Activated T-helper 1 cell treated with anti-CD3 and anti-CD28 coated beads, Interleukin-12 subunit alpha, Interleukin-12 subunit beta, Interleukin-2, Interleukin-4 antibody, amounts not matched to agents 30 ng/mL and 10 ng/mL and 1 ng/mL, durations not matched to agents 14 hours and 24 hours and 36 hours (primary cell): ENCODE measurements around the gene IFI6. TPM values are rescaled to one million over a fixed set of nuclear protein-coding genes. Genes with fewer than 3 reads are reported as not detected.

Source experiments
- DNase-seq: peaks from one replicate; pipeline ENCODE4 v3.0.0; 2021; ENCODE audit warnings: low spot score
- H3K27ac Mint-ChIP-seq: one replicate; pipeline ENCODE4 v1.8.0; 2021; ENCODE audit warnings: mild to moderate bottlenecking, mixed read lengths
- H3K27me3 Mint-ChIP-seq: one replicate; pipeline ENCODE4 v1.8.0; 2022; ENCODE audit warnings: mild to moderate bottlenecking, moderate library complexity, mixed read lengths; ENCODE audit not compliant: insufficient read depth
- H3K36me3 Mint-ChIP-seq: one replicate; pipeline ENCODE4 v1.8.0; 2021; ENCODE audit warnings: low read depth, mixed read lengths
- H3K4me1 Mint-ChIP-seq: one replicate; pipeline ENCODE4 v1.8.0; 2021; ENCODE audit warnings: low read depth, mixed read lengths
- H3K4me3 Mint-ChIP-seq: one replicate; pipeline ENCODE4 v1.8.0; 2021; ENCODE audit warnings: mild to moderate bottlenecking, moderate library complexity, mixed read lengths
- H3K9me3 Mint-ChIP-seq: one replicate; pipeline ENCODE4 v1.8.0; 2021; ENCODE audit warnings: mixed read lengths
- intact Hi-C: fragments of 100-400 bp; cut with micrococcal nuclease; formaldehyde crosslinking; loops from one replicate; pipeline ENCODE4 v1.15.1; 2024
- total RNA-seq: library from RNA; stranded (reverse); gene quantifications from 2 replicates; pipeline ENCODE4 v1.2.3, GENCODE V29; 2022

IFI6 gene
- total RNA-seq, 1 donor from 2014 or later, result 71.7 TPM

DNA sequence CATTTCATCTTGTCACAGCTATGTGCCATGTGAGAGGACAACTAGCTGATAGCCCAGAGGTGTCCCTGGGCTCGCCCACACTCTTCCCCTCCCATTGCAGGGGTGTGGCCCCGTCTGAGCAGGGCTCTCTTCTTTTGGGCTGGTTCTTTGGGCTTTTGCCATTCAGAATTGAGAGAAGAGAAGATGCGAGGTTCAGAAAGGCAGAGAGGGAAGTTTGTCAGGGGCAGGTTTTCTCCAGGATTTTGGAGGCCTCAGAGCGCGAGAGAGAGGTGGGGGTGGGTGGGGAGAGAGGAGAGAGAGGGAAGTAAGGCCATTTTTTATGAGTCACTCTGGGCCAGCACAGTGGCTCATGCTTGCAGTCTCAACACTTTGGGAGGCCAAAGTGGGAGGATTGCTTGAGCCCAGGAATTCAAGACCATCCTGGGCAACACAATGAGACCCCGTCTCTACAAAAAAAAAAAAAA lies 5.2 kb downstream of the IFI6 start:
- Mint-ChIP-seq H3K27me3 (no peaks in the 10 kb centered on the region), H3K9me3 (no peaks in the 10 kb centered on the region), H3K4me3 (no peak overlapping the region), H3K4me1 (peaks cover 55% of the 10 kb centered on the region), H3K36me3 (peaks cover 31% of the 10 kb centered on the region), H3K27ac (no peak overlapping the region)
- DNase-seq, result no peak
- intact Hi-C loops, result no loop called here

- Mint-ChIP-seq H3K36me3 (peaks cover 33% of the 10 kb centered on the region), H3K9me3 (no peaks in the 10 kb centered on the region), H3K4me1 (peaks cover 56% of the 10 kb centered on the region), H3K27me3 (no peaks in the 10 kb centered on the region), H3K27ac (no peak overlapping the region), H3K4me3 (no peak overlapping the region)
- intact Hi-C loops, result no loop called here
- DNase-seq, result no peak
Measured at GRCh38 chr1:27666294-27666693, 5.7 kb downstream of the IFI6 start.

DNA sequence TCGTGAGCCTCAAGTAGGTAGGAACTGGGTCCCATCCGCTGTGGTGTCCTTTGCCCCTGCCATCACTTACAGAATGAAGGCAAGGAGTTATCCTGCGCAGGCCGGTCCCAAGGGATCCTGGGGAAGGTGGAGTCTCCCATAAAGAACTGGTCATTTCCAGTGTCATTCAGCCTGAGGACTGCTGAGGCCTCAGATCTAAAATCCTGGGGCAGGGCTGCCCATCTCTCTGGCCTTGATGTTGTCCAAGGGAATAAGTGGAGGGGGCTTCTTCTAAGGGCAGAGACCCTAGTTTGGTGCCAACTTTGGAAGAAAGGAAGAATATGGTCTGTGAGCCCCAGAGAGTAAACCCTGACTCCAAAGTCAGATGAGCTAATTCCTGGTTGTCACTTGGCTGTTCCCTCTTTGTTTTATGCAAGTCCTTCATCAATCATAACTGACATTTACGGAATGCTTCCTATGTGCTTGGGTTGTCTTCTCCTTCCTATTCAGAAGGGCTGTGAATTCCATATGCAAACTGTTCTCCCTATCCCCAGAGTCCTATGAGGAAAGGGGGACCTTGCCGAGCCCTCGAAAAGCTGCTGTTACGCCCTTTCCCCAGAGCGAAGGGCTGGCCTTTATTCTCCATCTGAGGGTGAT lies 6.9 kb downstream of the IFI6 start:
- Mint-ChIP-seq H3K4me3 (no peak overlapping the region), H3K9me3 (no peaks in the 10 kb centered on the region), H3K27me3 (no peaks in the 10 kb centered on the region), H3K27ac (no peak overlapping the region), H3K4me1 (peaks cover 56% of the 10 kb centered on the region), H3K36me3 (peaks cover 34% of the 10 kb centered on the region)
- intact Hi-C loops, result no loop called here
- DNase-seq, result no peak

GRCh38 chr1:27664291-27664690 lies 7.7 kb downstream of the IFI6 start:
- no peaks in the 10 kb centered on the region for H3K9me3 Mint-ChIP-seq
- no peak for DNase-seq
- H3K4me3 Mint-ChIP-seq, result no peak overlapping the region
- H3K4me1 Mint-ChIP-seq, result peaks cover 53% of the 10 kb centered on the region
- no peak overlapping the region for H3K27ac Mint-ChIP-seq
- H3K27me3 Mint-ChIP-seq, result no peaks in the 10 kb centered on the region
- H3K36me3 Mint-ChIP-seq, result peaks cover 34% of the 10 kb centered on the region
- intact Hi-C loops, result no loop called here

DNA sequence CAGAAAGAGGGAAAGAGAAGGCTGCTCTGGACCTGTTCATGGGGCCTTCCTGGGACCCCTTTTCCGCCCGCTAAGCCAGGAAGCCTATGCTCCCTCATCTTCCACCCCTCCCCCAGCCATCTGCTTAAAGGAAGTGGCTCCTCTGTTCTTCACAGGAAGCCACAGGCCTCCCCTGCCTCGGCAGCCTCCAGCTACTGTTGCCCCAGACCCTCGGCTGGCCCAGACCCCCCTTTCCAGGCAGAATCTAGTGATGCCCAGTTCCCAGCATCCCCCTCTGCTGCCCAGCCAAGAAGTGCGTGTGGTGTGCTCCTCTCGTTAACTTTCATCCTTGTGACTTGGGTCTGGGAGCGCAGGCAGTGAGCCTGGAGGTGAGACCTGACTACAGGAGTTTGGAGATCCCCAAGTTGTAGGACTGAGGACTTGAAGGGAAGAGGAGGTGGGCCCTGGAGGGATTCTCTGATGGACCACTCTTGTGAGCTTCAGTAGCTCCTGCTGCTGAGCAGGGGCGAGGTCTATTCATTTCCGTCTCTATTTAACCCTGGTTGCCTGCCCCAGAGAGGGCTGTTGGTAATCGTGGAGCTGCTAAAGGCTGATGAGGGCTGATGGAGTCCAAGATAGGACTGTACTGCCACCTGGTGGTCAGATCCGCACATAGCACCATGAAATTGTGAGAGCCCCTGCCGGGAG lies 9.1 kb downstream of the IFI6 start:
- peaks cover 31% of the 10 kb centered on the region for H3K36me3 Mint-ChIP-seq
- H3K4me3 Mint-ChIP-seq, result peak overlapping the region; percentile 70
- DNase-seq, result peak; percentile 83
- peak overlapping the region; percentile 97 for H3K27ac Mint-ChIP-seq
- H3K9me3 Mint-ChIP-seq, result no peaks in the 10 kb centered on the region
- no peaks in the 10 kb centered on the region for H3K27me3 Mint-ChIP-seq
- peaks cover 59% of the 10 kb centered on the region for H3K4me1 Mint-ChIP-seq
- intact Hi-C loops, result loop anchor here (1.0 kb wide), 10 partner anchors 19 to 341 kb away; partner anchors contain the start of genes GPR3 and TMEM222

- Mint-ChIP-seq H3K4me1 (peaks cover 55% of the 10 kb centered on the region), H3K9me3 (no peaks in the 10 kb centered on the region), H3K27ac (peak overlapping the region; percentile 97), H3K36me3 (peaks cover 27% of the 10 kb centered on the region), H3K27me3 (no peaks in the 10 kb centered on the region), H3K4me3 (peak overlapping the region; percentile 70)
- intact Hi-C loops, result no loop called here
- DNase-seq, result no peak
Measured at GRCh38 chr1:27662261-27662660, 9.7 kb downstream of the IFI6 start.

- Mint-ChIP-seq H3K4me1 (peaks cover 55% of the 10 kb centered on the region), H3K36me3 (peaks cover 22% of the 10 kb centered on the region), H3K27me3 (no peaks in the 10 kb centered on the region), H3K27ac (peak overlapping the region; percentile 99), H3K9me3 (no peaks in the 10 kb centered on the region), H3K4me3 (peak overlapping the region; percentile 6)
- no peak for DNase-seq
- intact Hi-C loops, result no loop called here
Measured at GRCh38 chr1:27661412-27662075, 10.4 kb downstream of the IFI6 start.

DNA sequence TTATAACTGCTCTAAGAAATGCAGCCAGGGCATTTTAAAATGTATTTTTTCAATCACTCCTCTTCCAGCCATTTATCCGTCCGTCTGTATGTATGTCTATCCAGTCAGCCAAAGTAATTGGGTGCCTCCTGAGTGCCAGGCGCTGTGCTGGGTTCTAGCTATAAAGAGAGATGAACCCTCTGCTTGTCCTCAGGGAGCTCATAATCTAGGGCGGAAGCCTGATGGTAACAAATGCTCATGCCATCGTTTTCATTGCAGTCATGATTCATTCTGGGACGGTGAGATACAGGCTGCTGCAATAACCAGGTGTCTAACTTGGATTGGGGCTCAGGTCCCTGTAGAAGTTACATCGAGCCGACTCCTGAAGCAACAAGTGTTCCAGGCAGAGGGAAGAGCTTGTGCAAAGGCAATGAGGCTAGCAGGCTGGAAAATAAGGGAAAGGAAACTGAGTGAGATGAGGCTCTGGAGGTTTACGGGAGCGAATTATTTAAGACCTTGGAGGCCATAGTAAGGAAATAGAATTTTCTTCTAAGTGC lies 11.6 kb downstream of the IFI6 start:
- Mint-ChIP-seq H3K27me3 (no peaks in the 10 kb centered on the region), H3K9me3 (no peaks in the 10 kb centered on the region), H3K4me3 (peak overlapping the region; percentile 91), H3K4me1 (peaks cover 66% of the 10 kb centered on the region), H3K27ac (peak overlapping the region; percentile 99), H3K36me3 (peaks cover 15% of the 10 kb centered on the region)
- intact Hi-C loops, result loop anchor here (1.0 kb wide), 1 partner anchor 12 kb away; the partner anchor contains the start of gene IFI6
- no peak for DNase-seq

- Mint-ChIP-seq H3K27ac (peak overlapping the region; percentile 99), H3K4me1 (peaks cover 72% of the 10 kb centered on the region), H3K9me3 (no peaks in the 10 kb centered on the region), H3K4me3 (peak overlapping the region; percentile 91), H3K36me3 (peaks cover 9% of the 10 kb centered on the region), H3K27me3 (no peaks in the 10 kb centered on the region)
- intact Hi-C loops, result loop anchor here (1.0 kb wide), 3 partner anchors 9 to 27 kb away; partner anchors contain the start of gene IFI6
- peak; percentile 90 for DNase-seq
Measured at GRCh38 chr1:27659497-27660299, 12.3 kb downstream of the IFI6 start.

DNA sequence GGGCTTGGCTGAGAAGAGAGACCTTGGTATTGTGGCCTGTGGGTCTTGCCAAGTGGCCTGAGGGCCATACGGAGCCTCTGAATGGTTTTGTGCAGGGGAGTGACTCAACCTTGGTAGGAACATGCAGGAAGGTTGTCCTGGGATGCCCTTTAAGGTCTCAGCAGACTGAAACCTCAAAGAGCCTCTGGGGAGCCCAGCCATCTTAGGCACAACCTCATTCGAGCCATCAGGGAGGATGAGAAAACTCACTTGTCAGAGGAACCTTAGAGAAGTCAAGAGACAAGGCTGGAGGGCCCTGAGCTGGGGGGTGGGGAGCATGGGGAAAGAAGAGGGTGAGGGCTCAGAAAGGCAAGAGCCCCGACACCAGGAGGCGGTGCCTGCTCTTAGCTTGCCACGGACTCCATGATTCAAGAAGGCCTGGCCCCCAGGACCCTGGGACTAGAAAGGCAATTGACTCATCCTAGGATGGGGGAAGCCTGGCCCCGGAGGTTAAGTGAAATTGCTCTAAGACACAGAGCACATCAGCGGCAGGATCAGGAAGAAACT lies 13.0 kb downstream of the IFI6 start:
- peak overlapping the region; percentile 97 for H3K27ac Mint-ChIP-seq
- intact Hi-C loops, result loop anchor here (1.0 kb wide), 2 partner anchors 9 to 27 kb away; no protein-coding TSS in a partner anchor
- H3K9me3 Mint-ChIP-seq, result no peaks in the 10 kb centered on the region
- peaks cover 9% of the 10 kb centered on the region for H3K36me3 Mint-ChIP-seq
- DNase-seq, result no peak
- H3K4me1 Mint-ChIP-seq, result peaks cover 72% of the 10 kb centered on the region
- H3K4me3 Mint-ChIP-seq, result peak overlapping the region; percentile 85
- no peaks in the 10 kb centered on the region for H3K27me3 Mint-ChIP-seq

GRCh38 chr1:27656157-27656893 lies 15.7 kb downstream of the IFI6 start:
- H3K4me3 Mint-ChIP-seq, result no peak overlapping the region
- H3K4me1 Mint-ChIP-seq, result peaks cover 53% of the 10 kb centered on the region
- peaks cover 1% of the 10 kb centered on the region for H3K36me3 Mint-ChIP-seq
- H3K27ac Mint-ChIP-seq, result peak overlapping the region; percentile 76
- H3K9me3 Mint-ChIP-seq, result no peaks in the 10 kb centered on the region
- no peaks in the 10 kb centered on the region for H3K27me3 Mint-ChIP-seq
- intact Hi-C loops, result no loop called here
- no peak for DNase-seq
